Tibial nerve (tissue), 4 donors: ENCODE results near the gene UTRN.

Source experiments
- CTCF ChIP-seq, 5 experiments: fragments of 200-600 bp in 3 of 5; fragments of 450-650 bp in 2 of 5; sonication (generic) in 3 of 5; IDR thresholded peaks; one replicate each; pipeline ENCODE4 v1.5.1; 2016 to 2019; ENCODE audit warnings: antibody characterized with exemption in 5 of 5, mild to moderate bottlenecking in 3 of 5, moderate library complexity in 2 of 5
- EP300 ChIP-seq, 2 donors: sonication (generic); formaldehyde crosslinking; IDR thresholded peaks; one replicate each; pipeline ENCODE4 v1.6.1; 2017; ENCODE audit warnings: antibody characterized with exemption in 2 of 2, mild to moderate bottlenecking in 1 of 2
- POLR2A ChIP-seq, 2 donors: fragments of 450-650 bp; IDR thresholded peaks; one replicate each; pipeline ENCODE4 v1.6.1; 2017; ENCODE audit warnings: antibody characterized with exemption in 2 of 2, mild to moderate bottlenecking in 2 of 2, moderate library complexity in 2 of 2

DNA sequence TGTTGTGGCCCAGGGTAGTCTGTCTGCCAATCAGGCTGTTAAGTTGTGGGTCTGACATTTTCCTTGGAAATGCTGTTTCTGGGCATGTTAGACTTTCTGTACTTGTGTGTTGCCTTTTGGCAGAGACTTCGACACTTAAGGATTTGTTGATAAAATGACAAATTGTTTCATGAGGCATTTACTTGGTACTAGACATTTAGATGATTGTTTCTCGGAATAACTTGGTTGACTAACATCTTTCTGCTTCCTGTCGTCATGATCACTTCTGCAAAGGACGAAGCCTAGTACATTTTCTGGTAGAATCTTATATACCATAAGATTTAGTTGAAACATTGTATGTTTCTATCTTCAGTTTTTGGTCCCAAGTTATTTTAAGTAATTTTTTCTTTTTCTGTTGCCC lies 34.1 kb downstream of the UTRN start:
- no peak for TF ChIP-seq POLR2A (IDR thresholded peaks at IDR 0.05)
- TF ChIP-seq CTCF (IDR thresholded peaks at IDR 0.05): no peak
- no peak for TF ChIP-seq EP300 (IDR thresholded peaks at IDR 0.05)
